ENCODE results near the gene JCAD. TPM values are rescaled to one million over a fixed set of nuclear protein-coding genes. Genes with fewer than 3 reads are reported as not detected.

The JCAD gene
- total and polyA plus RNA-seq, 11 donors, result 10.4 to 51.7 (median 21.8) TPM

- no peaks in the 10 kb centered on the region for H3K9me3 ChIP-seq
- peaks cover 0 to 70% (median 41%) of the 10 kb centered on the region in 12 donors for H3K4me1 ChIP-seq
- peaks cover 0 to 69% (median 0%) of the 10 kb centered on the region in 9 donors for H3K27me3 ChIP-seq
- peak overlapping the region in 1 of 12 donors; percentile 24 for H3K27ac ChIP-seq
- TF ChIP-seq POLR2A (IDR thresholded peaks at IDR 0.05), result no peak
- TF ChIP-seq, protein P1, sequence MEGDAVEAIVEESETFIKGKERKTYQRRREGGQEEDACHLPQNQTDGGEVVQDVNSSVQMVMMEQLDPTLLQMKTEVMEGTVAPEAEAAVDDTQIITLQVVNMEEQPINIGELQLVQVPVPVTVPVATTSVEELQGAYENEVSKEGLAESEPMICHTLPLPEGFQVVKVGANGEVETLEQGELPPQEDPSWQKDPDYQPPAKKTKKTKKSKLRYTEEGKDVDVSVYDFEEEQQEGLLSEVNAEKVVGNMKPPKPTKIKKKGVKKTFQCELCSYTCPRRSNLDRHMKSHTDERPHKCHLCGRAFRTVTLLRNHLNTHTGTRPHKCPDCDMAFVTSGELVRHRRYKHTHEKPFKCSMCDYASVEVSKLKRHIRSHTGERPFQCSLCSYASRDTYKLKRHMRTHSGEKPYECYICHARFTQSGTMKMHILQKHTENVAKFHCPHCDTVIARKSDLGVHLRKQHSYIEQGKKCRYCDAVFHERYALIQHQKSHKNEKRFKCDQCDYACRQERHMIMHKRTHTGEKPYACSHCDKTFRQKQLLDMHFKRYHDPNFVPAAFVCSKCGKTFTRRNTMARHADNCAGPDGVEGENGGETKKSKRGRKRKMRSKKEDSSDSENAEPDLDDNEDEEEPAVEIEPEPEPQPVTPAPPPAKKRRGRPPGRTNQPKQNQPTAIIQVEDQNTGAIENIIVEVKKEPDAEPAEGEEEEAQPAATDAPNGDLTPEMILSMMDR (IDR thresholded peaks at IDR 0.05), result no peak
- ATAC-seq (peak in 1 of 4 donors; percentile 20), DNase-seq (no peak)
- no peak overlapping the region for H3K4me3 ChIP-seq
- intact Hi-C loops (cut with DNase I), result loop anchor here in 1 of 10 donors (10.0 kb wide), 1 partner anchor 148 kb away; no protein-coding TSS in a partner anchor
- H3K36me3 ChIP-seq, result peaks cover 0 to 41% (median 0%) of the 10 kb centered on the region in 9 donors
- WGBS, 4 donors, result 83 to 92% (median 86%) methylated on average over 7 to 8 of the region's 8 CpGs
These were observed 22.6 kb downstream of the JCAD start for GRCh38 chr10:30036811-30037210.

- H3K9me3 ChIP-seq, result no peaks in the 10 kb centered on the region
- peak overlapping the region in 1 of 12 donors; percentile 24 for H3K27ac ChIP-seq
- no peak for TF ChIP-seq POLR2A (IDR thresholded peaks at IDR 0.05)
- TF ChIP-seq, protein P1 (IDR thresholded peaks at IDR 0.05), result no peak
- no peak overlapping the region for H3K4me3 ChIP-seq
- H3K36me3 ChIP-seq, result peaks cover 0 to 36% (median 0%) of the 10 kb centered on the region in 9 donors
- DNase-seq, result no peak
- peaks cover 0 to 69% (median 0%) of the 10 kb centered on the region in 9 donors for H3K27me3 ChIP-seq
- peak in 1 of 4 donors; percentile 7 for ATAC-seq
- intact Hi-C loops (cut with DNase I), result loop anchor here in 1 of 10 donors (10.0 kb wide), 1 partner anchor 148 kb away; no protein-coding TSS in a partner anchor
- peaks cover 0 to 67% (median 40%) of the 10 kb centered on the region in 12 donors for H3K4me1 ChIP-seq
- 58 to 64% (median 61%) methylated on average over 3 of the region's 3 CpGs for WGBS, 4 donors
These were observed 23.0 kb downstream of the JCAD start for GRCh38 chr10:30036341-30036740.

- H3K36me3 ChIP-seq, result peaks cover 0 to 27% (median 0%) of the 10 kb centered on the region in 9 donors
- peaks cover 3 to 60% (median 35%) of the 10 kb centered on the region in 12 donors for H3K4me1 ChIP-seq
- H3K4me3 ChIP-seq, result no peak overlapping the region
- intact Hi-C loops (cut with DNase I), result loop anchor here in 1 of 10 donors (10.0 kb wide), 1 partner anchor 150 kb away; no protein-coding TSS in a partner anchor
- no peak overlapping the region for H3K27ac ChIP-seq
- H3K27me3 ChIP-seq, result peaks cover 0 to 64% (median 0%) of the 10 kb centered on the region in 9 donors
- TF ChIP-seq, protein P1 (IDR thresholded peaks at IDR 0.05), result no peak
- TF ChIP-seq POLR2A (IDR thresholded peaks at IDR 0.05), result no peak
- no peaks in the 10 kb centered on the region for H3K9me3 ChIP-seq
- ATAC-seq (no peak), DNase-seq (no peak)
- 51 to 60% (median 54%) methylated on average over 15 of the region's 15 CpGs for WGBS, 4 donors
These were observed 24.8 kb downstream of the JCAD start for GRCh38 chr10:30034433-30035137.

DNA sequence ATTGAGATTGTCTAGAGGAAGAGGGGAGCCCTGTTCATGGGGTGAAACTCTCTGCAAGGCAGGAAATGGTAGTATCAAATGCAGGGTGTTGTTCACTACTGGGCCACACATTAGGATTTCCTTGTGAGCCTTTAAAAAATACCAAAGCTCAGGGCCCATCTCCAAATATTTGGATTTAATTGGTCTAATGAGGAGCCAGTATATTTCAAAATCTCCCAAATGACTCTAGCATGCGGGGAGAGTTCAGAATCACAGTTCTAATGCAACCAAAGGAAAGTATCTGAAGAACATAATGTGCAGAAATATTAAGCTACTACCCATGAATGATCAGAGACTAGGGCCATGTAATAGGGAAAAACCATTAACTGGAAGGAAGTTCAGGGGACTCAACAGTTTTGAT lies 27.3 kb downstream of the JCAD start:
- Histone ChIP-seq H3K9me3 (no peaks in the 10 kb centered on the region), H3K4me1 (peaks cover 3 to 67% (median 45%) of the 10 kb centered on the region in 12 donors), H3K27me3 (peaks cover 0 to 66% (median 0%) of the 10 kb centered on the region in 9 donors), H3K4me3 (no peak overlapping the region), H3K36me3 (peaks cover 0 to 34% (median 3%) of the 10 kb centered on the region in 9 donors), H3K27ac (peak overlapping the region in 1 of 12 donors; percentile 13)
- no peak for ATAC-seq
- intact Hi-C loops (cut with DNase I), result loop anchor here in 1 of 10 donors (10.0 kb wide), 1 partner anchor 153 kb away; no protein-coding TSS in a partner anchor
- TF ChIP-seq, protein P1 (IDR thresholded peaks at IDR 0.05), result no peak
- no peak for TF ChIP-seq POLR2A (IDR thresholded peaks at IDR 0.05)
- 91 to 96% (median 94%) methylated on average over 1 of the region's 1 CpG for WGBS, 4 donors
- DNase-seq, result no peak
